ENCODE results near the gene A2M.

GRCh38 chr12:9033265-9033887 is 82.3 kb downstream of the A2M start:
- TF ChIP-seq, protein P1, sequence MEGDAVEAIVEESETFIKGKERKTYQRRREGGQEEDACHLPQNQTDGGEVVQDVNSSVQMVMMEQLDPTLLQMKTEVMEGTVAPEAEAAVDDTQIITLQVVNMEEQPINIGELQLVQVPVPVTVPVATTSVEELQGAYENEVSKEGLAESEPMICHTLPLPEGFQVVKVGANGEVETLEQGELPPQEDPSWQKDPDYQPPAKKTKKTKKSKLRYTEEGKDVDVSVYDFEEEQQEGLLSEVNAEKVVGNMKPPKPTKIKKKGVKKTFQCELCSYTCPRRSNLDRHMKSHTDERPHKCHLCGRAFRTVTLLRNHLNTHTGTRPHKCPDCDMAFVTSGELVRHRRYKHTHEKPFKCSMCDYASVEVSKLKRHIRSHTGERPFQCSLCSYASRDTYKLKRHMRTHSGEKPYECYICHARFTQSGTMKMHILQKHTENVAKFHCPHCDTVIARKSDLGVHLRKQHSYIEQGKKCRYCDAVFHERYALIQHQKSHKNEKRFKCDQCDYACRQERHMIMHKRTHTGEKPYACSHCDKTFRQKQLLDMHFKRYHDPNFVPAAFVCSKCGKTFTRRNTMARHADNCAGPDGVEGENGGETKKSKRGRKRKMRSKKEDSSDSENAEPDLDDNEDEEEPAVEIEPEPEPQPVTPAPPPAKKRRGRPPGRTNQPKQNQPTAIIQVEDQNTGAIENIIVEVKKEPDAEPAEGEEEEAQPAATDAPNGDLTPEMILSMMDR (IDR thresholded peaks at IDR 0.05) = no peak
- TF ChIP-seq POLR2AphosphoS5 (IDR thresholded peaks at IDR 0.05) (no peak), POLR2A (IDR thresholded peaks at IDR 0.05) (no peak)
